Measurements from ENCODE around the gene SLC37A1.

Gene SLC37A1

GRCh38 chr21:42509244-42509643 is 4.4 kb upstream of the SLC37A1 start:
- DNase-seq: no peak

GRCh38 chr21:42512346-42513034 is 1.2 kb upstream of the SLC37A1 start:
- DNase-seq: no peak

GRCh38 chr21:42513985-42514882 is 582 bp downstream of the SLC37A1 start:
- DNase-seq: peak; percentile 23

- DNase-seq: no peak
Observed at GRCh38 chr21:42514883-42515228, 1.2 kb downstream of the SLC37A1 start.

- DNase-seq: no peak
Observed at GRCh38 chr21:42515708-42516502, 2.3 kb downstream of the SLC37A1 start.

GRCh38 chr21:42518215-42518614 is 4.6 kb downstream of the SLC37A1 start:
- DNase-seq: no peak

GRCh38 chr21:42518626-42519025 is 5.0 kb downstream of the SLC37A1 start:
- no peak for DNase-seq

- DNase-seq: no peak
Observed at GRCh38 chr21:42520628-42521253, 7.1 kb downstream of the SLC37A1 start.

GRCh38 chr21:42521384-42521783 is 7.7 kb downstream of the SLC37A1 start:
- no peak for DNase-seq

- DNase-seq: no peak
Observed at GRCh38 chr21:42521805-42522204, 8.2 kb downstream of the SLC37A1 start.

GRCh38 chr21:42522271-42522670 is 8.6 kb downstream of the SLC37A1 start:
- no peak for DNase-seq

- no peak for DNase-seq
Observed at GRCh38 chr21:42522771-42523170, 9.1 kb downstream of the SLC37A1 start.

GRCh38 chr21:42523211-42523610 is 9.6 kb downstream of the SLC37A1 start:
- no peak for DNase-seq

GRCh38 chr21:42523941-42524340 is 10.3 kb downstream of the SLC37A1 start:
- DNase-seq: no peak

- DNase-seq: peak; percentile 66
Observed at GRCh38 chr21:42524341-42525028, 10.8 kb downstream of the SLC37A1 start.

- no peak for DNase-seq
Observed at GRCh38 chr21:42525029-42525581, 11.5 kb downstream of the SLC37A1 start.

- DNase-seq: no peak
Observed at GRCh38 chr21:42525676-42526378, 12.2 kb downstream of the SLC37A1 start.

- no peak for DNase-seq
Observed at GRCh38 chr21:42526379-42526727, 12.7 kb downstream of the SLC37A1 start.

- DNase-seq: no peak
Observed at GRCh38 chr21:42527127-42527488, 13.5 kb downstream of the SLC37A1 start.

- DNase-seq: no peak
Observed at GRCh38 chr21:42527489-42528158, 14.0 kb downstream of the SLC37A1 start.

GRCh38 chr21:42530167-42530518 is 16.5 kb downstream of the SLC37A1 start:
- DNase-seq: no peak
